ENCODE results near the gene ANKRD12. TPM values are rescaled to one million over a fixed set of nuclear protein-coding genes. Genes with fewer than 3 reads are reported as not detected.

Gene ANKRD12
- polyA plus RNA-seq, 1 donor from 2014 or later = 32.3 TPM

DNA sequence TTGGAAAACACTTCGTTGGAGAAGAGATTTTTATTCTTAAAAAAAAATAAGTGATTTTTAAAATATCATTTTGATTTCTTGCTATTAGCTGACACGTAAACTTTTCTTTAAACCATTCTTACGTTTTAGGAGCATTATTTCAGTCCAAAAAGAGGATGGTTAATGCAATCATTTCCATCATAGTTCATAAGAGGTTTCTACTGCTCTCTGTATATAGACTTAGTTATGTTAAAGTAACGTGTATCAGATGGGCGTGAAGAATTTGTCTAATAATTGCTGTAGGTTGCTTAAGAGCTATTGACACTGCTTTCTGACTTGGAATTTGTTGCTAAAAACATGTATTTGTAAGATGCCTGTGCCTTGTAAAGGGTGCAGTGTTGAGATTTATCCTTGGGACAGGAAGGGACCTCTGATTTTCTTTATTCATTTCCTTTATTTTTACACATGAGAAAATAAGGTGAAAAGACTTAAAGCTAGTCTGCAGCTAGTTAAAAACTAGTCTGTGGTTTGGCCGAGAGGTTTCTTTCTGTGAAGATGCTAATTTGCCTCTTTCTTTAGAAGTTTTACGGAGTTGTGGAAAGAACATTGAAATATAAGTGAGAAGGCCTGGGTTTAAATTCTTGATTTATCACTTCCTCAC is 2.9 kb downstream of the ANKRD12 start:
- Histone ChIP-seq H3K4me3 (ENCODE audit: low read length) (peak overlapping the region; percentile 69), H3K27ac (ENCODE audit: low read length) (no peak overlapping the region), H3F3A (ENCODE audit: insufficient read depth, low read length, poor library complexity, severe bottlenecking) (no peaks in the 10 kb centered on the region), H3K79me2 (replicated peaks; ENCODE audit: insufficient read depth, low read length) (peaks cover 75% of the 10 kb centered on the region), H3K4me2 (ENCODE audit: low read length) (peak overlapping the region; percentile 72), H3K9me3 (ENCODE audit: low read length) (no peaks in the 10 kb centered on the region), H2AFZ (ENCODE audit: low read depth, low read length) (no peak overlapping the region), H3K36me3 (ENCODE audit: insufficient read depth, low read length) (no peaks in the 10 kb centered on the region), H3K9ac (ENCODE audit: low read length) (no peak overlapping the region), H3K9me2 (ENCODE audit: insufficient read depth, low read length) (no peaks in the 10 kb centered on the region), H3K27me3 (ENCODE audit: insufficient read depth, low read depth, low read length) (no peaks in the 10 kb centered on the region), H4K20me1 (ENCODE audit: insufficient read depth) (peaks cover 15% of the 10 kb centered on the region)
- no peak for TF ChIP-seq TAF1 (IDR thresholded peaks at IDR 0.05; ENCODE audit: low read depth)
- TF ChIP-seq RAD21 (conservative IDR thresholded peaks at IDR 0.05) = no peak
- TF ChIP-seq CTCF (IDR thresholded peaks at IDR 0.05; ENCODE audit: poor library complexity, severe bottlenecking) = no peak
- no peak for TF ChIP-seq SMC3 (conservative IDR thresholded peaks at IDR 0.05; ENCODE audit: poor library complexity)
- TF ChIP-seq EZH2 (IDR thresholded peaks at IDR 0.05; ENCODE audit: borderline replicate concordance, insufficient read depth, low read length, poor library complexity, severe bottlenecking) = no peak
- no peak for TF ChIP-seq MXI1 (conservative IDR thresholded peaks at IDR 0.05; ENCODE audit: poor library complexity, severe bottlenecking)
- TF ChIP-seq, protein P1, sequence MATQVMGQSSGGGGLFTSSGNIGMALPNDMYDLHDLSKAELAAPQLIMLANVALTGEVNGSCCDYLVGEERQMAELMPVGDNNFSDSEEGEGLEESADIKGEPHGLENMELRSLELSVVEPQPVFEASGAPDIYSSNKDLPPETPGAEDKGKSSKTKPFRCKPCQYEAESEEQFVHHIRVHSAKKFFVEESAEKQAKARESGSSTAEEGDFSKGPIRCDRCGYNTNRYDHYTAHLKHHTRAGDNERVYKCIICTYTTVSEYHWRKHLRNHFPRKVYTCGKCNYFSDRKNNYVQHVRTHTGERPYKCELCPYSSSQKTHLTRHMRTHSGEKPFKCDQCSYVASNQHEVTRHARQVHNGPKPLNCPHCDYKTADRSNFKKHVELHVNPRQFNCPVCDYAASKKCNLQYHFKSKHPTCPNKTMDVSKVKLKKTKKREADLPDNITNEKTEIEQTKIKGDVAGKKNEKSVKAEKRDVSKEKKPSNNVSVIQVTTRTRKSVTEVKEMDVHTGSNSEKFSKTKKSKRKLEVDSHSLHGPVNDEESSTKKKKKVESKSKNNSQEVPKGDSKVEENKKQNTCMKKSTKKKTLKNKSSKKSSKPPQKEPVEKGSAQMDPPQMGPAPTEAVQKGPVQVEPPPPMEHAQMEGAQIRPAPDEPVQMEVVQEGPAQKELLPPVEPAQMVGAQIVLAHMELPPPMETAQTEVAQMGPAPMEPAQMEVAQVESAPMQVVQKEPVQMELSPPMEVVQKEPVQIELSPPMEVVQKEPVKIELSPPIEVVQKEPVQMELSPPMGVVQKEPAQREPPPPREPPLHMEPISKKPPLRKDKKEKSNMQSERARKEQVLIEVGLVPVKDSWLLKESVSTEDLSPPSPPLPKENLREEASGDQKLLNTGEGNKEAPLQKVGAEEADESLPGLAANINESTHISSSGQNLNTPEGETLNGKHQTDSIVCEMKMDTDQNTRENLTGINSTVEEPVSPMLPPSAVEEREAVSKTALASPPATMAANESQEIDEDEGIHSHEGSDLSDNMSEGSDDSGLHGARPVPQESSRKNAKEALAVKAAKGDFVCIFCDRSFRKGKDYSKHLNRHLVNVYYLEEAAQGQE (IDR thresholded peaks at IDR 0.05; ENCODE audit: borderline replicate concordance) = no peak
- TF ChIP-seq EP300 (conservative IDR thresholded peaks at IDR 0.05; ENCODE audit: poor library complexity, severe bottlenecking) = no peak
- no peak for TF ChIP-seq POLR2AphosphoS5 (IDR thresholded peaks at IDR 0.05)

DNA sequence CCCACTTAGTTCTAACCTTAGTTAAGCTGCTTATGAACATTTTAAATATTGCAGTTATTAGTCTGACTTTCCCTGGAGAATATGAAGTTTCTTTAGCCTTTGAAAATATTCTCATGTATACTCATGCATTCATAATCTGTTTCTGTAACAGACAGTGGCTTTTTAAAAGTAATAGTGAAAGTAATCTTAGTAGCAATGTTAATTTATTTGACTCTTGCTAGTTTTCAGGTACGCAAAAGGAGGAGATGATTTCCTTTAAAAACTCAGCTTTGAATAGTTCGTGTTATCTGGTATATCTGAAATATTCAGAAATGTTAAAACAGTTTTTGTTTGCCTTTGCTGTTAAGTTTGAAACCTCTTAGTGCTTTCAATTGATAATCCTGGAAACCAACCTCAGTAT is 3.8 kb downstream of the ANKRD12 start:
- Histone ChIP-seq H3K27ac (ENCODE audit: low read length) (no peak overlapping the region), H4K20me1 (ENCODE audit: insufficient read depth) (peaks cover 15% of the 10 kb centered on the region), H3K9me2 (ENCODE audit: insufficient read depth, low read length) (no peaks in the 10 kb centered on the region), H2AFZ (ENCODE audit: low read depth, low read length) (no peak overlapping the region), H3F3A (ENCODE audit: insufficient read depth, low read length, poor library complexity, severe bottlenecking) (no peaks in the 10 kb centered on the region), H3K4me2 (ENCODE audit: low read length) (peak overlapping the region; percentile 72), H3K4me3 (ENCODE audit: low read length) (peak overlapping the region; percentile 69), H3K9ac (ENCODE audit: low read length) (no peak overlapping the region), H3K79me2 (replicated peaks; ENCODE audit: insufficient read depth, low read length) (peaks cover 73% of the 10 kb centered on the region), H3K36me3 (ENCODE audit: insufficient read depth, low read length) (no peaks in the 10 kb centered on the region), H3K27me3 (ENCODE audit: insufficient read depth, low read depth, low read length) (no peaks in the 10 kb centered on the region), H3K9me3 (ENCODE audit: low read length) (no peaks in the 10 kb centered on the region)
- no peak for TF ChIP-seq POLR2AphosphoS5 (IDR thresholded peaks at IDR 0.05)
- no peak for TF ChIP-seq RAD21 (conservative IDR thresholded peaks at IDR 0.05)
- no peak for TF ChIP-seq EZH2 (IDR thresholded peaks at IDR 0.05; ENCODE audit: borderline replicate concordance, insufficient read depth, low read length, poor library complexity, severe bottlenecking)
- no peak for TF ChIP-seq TAF1 (IDR thresholded peaks at IDR 0.05; ENCODE audit: low read depth)
- no peak for TF ChIP-seq SMC3 (conservative IDR thresholded peaks at IDR 0.05; ENCODE audit: poor library complexity)
- TF ChIP-seq MXI1 (conservative IDR thresholded peaks at IDR 0.05; ENCODE audit: poor library complexity, severe bottlenecking) = no peak
- TF ChIP-seq, protein P1 (IDR thresholded peaks at IDR 0.05; ENCODE audit: borderline replicate concordance) = no peak
- TF ChIP-seq CTCF (IDR thresholded peaks at IDR 0.05; ENCODE audit: poor library complexity, severe bottlenecking) = no peak
- no peak for TF ChIP-seq EP300 (conservative IDR thresholded peaks at IDR 0.05; ENCODE audit: poor library complexity, severe bottlenecking)

Measured in neural cell (in vitro differentiated cells).